Measurements from ENCODE around the gene CDS2. TPM values are rescaled to one million over a fixed set of nuclear protein-coding genes. Genes with fewer than 3 reads are reported as not detected.

The CDS2 gene
- total and polyA plus RNA-seq, 2 of the 13 experiments (the other 11 are each of a cell fraction or from before 2014, with no cell fraction given), result 81.3 to 153 TPM

GRCh38 chr20:5140195-5140594 is 13.4 kb downstream of the CDS2 start:
- CTCF ChIA-PET (ENCODE audit: low intra/inter-chr PET ratio, low total read pairs), result no interaction called here

GRCh38 chr20:5141615-5142014 is 14.8 kb downstream of the CDS2 start:
- ChIA-PET CTCF (ENCODE audit: low intra/inter-chr PET ratio, low total read pairs) (no interaction called here), POLR2A (interaction anchor here (1.2 to 7.0 kb wide), 4 partner anchors 9 to 22 kb away, joined by 3 to 53 read pairs (median 4); partner anchors contain the start of genes CDS2 and PCNA)
- peaks cover 3% of the 10 kb centered on the region in 2 experiments; a peak in 3 of 5 replicates for H3K36me3 ChIP-seq (replicated peaks in 1 of 2; ENCODE audit: control insufficient read depth in 1 of 2, insufficient read depth in 2 of 2, low read length in 2 of 2)
- no peaks in the 10 kb centered on the region for H3K27me3 ChIP-seq (ENCODE audit: control insufficient read depth in 1 of 2, insufficient read depth in 2 of 2, low read length in 2 of 2)
- WGBS (ENCODE audit: low lambda C conversion rate), result 77% methylated on average over 2 of the region's 2 CpGs
- intact Hi-C loops (cut with micrococcal nuclease; ENCODE audit: unreplicated experiment), result loop anchor here (2.0 kb wide), 1 partner anchor 15 kb away; no protein-coding TSS in a partner anchor
- H3K4me1 ChIP-seq (ENCODE audit: insufficient read depth, low read length), result peaks cover 67% of the 10 kb centered on the region
- in situ Hi-C loops (cut with HindIII; ENCODE audit: extremely low pct_ligation_motif_present, low pct_unique_long_range_greater_than_20kb), result loop anchor here (10.0 kb wide), 1 partner anchor 57 kb away; no protein-coding TSS in a partner anchor
- no peaks in the 10 kb centered on the region for H3K9me3 ChIP-seq (ENCODE audit: low read length)
- ATAC-seq (no peak), FAIRE-seq (no peak), DNase-seq (ENCODE audit: low spot score) (no peak)
- no peaks in the 10 kb centered on the region; the same call in 1 of the 2 replicates for H4K20me1 ChIP-seq (ENCODE audit: insufficient read depth, low read length)
- no peak overlapping the region for H3K4me3 ChIP-seq (replicated peaks in 1 of 3; ENCODE audit: insufficient read depth in 1 of 3, low read depth in 2 of 3, low read length in 3 of 3)
- H3K79me2 ChIP-seq (ENCODE audit: insufficient read depth, low read length), result peaks cover 91% of the 10 kb centered on the region
- H3K9ac ChIP-seq (ENCODE audit: insufficient read depth, low read depth, low read length), result no peak overlapping the region
- no peak overlapping the region for H3K4me2 ChIP-seq (ENCODE audit: low read depth, low read length)
- TF ChIP-seq ZNF670 (CRISPR knock-in tag; IDR thresholded peaks at IDR 0.05; ENCODE audit: borderline replicate concordance) (0 out of 2 replicates have a peak, but pooled peaks have one; percentile 39), ZNF343 (CRISPR knock-in tag; IDR thresholded peaks at IDR 0.05) (no peak)
- H3K27ac ChIP-seq (ENCODE audit: extremely low read length, insufficient read depth, low read length), result no peak overlapping the region
- H2AFZ ChIP-seq (ENCODE audit: low read length), result no peak overlapping the region
- no TSS peak for BruUV-seq (replicated peaks)

More at GRCh38 chr20:5140195-5140594, 13.4 kb downstream of the CDS2 start:
- no peak for DNase-seq (ENCODE audit: low spot score)
- in situ Hi-C loops (cut with HindIII; ENCODE audit: extremely low pct_ligation_motif_present, low pct_unique_long_range_greater_than_20kb), result loop anchor here (10.0 kb wide), 1 partner anchor 55 kb away; no protein-coding TSS in a partner anchor
- intact Hi-C loops (cut with micrococcal nuclease; ENCODE audit: unreplicated experiment), result no loop called here
- POLR2A ChIA-PET, result interaction anchor here (7.0 kb wide), 1 partner anchor 12 kb away, joined by 53 read pairs; the partner anchor contains the start of gene CDS2
- H3K4me2 ChIP-seq (ENCODE audit: low read depth, low read length), result no peak overlapping the region
- H3K9me3 ChIP-seq (ENCODE audit: low read length), result no peaks in the 10 kb centered on the region
- ATAC-seq, result no peak
- FAIRE-seq, result no peak
- peaks cover 1 to 12% of the 10 kb centered on the region in 2 experiments for H3K36me3 ChIP-seq (replicated peaks in 1 of 2; ENCODE audit: control insufficient read depth in 1 of 2, insufficient read depth in 2 of 2, low read length in 2 of 2)
- no peak overlapping the region for H2AFZ ChIP-seq (ENCODE audit: low read length)
- no peak overlapping the region for H3K27ac ChIP-seq (ENCODE audit: extremely low read length, insufficient read depth, low read length)
- H4K20me1 ChIP-seq (ENCODE audit: insufficient read depth, low read length), result no peaks in the 10 kb centered on the region; the same call in 1 of the 2 replicates
- H3K4me3 ChIP-seq (replicated peaks in 1 of 3; ENCODE audit: insufficient read depth in 1 of 3, low read depth in 2 of 3, low read length in 3 of 3), result no peak overlapping the region
- no peak overlapping the region for H3K9ac ChIP-seq (ENCODE audit: insufficient read depth, low read depth, low read length)
- no TSS peak for BruUV-seq (replicated peaks)
- H3K4me1 ChIP-seq (ENCODE audit: insufficient read depth, low read length), result peaks cover 62% of the 10 kb centered on the region
- H3K79me2 ChIP-seq (ENCODE audit: insufficient read depth, low read length), result peaks cover 90% of the 10 kb centered on the region
- no peaks in the 10 kb centered on the region for H3K27me3 ChIP-seq (ENCODE audit: control insufficient read depth in 1 of 2, insufficient read depth in 2 of 2, low read length in 2 of 2)
- TF ChIP-seq SNAPC5 (CRISPR knock-in tag; IDR thresholded peaks at IDR 0.05; ENCODE audit: borderline replicate concordance) (no peak), ZNF784 (CRISPR knock-in tag; IDR thresholded peaks at IDR 0.05; ENCODE audit: borderline replicate concordance) (no peak), ZNF496 (CRISPR knock-in tag; IDR thresholded peaks at IDR 0.05; ENCODE audit: insufficient replicate concordance) (no peak)

Measured in HepG2 (cell line).